ENCODE measurements around the gene NAIF1.

- no peak for TF ChIP-seq CTCF (IDR thresholded peaks at IDR 0.05)
- no peak for TF ChIP-seq POLR2A (IDR thresholded peaks at IDR 0.05)
Observed at GRCh38 chr9:128047231-128047630, 19.9 kb downstream of the NAIF1 start.
